H9 (cell line): Measurements from ENCODE around the gene PITPNM3. TPM values are rescaled to one million over a fixed set of nuclear protein-coding genes. Genes with fewer than 3 reads are reported as not detected.

Experiments
- DNase-seq: peaks from one replicate; pipeline ENCODE4 v3.0.0-alpha.2; 2017
- H2AFZ ChIP-seq: one replicate; pipeline ENCODE4 v1.6.1; 2013; ENCODE audit warnings: mild to moderate bottlenecking, low read length, control low read depth, moderate library complexity
- H2AK5ac ChIP-seq: 2 replicates; pipeline ENCODE4 v1.6.1; 2013; ENCODE audit warnings: low read length, control low read depth, mixed read lengths; ENCODE audit not compliant: insufficient read length
- H2BK120ac ChIP-seq: one replicate; pipeline ENCODE4 v1.6.1; 2013; ENCODE audit warnings: low read depth, mild to moderate bottlenecking, low read length, control low read depth, inconsistent platforms; ENCODE audit not compliant: poor library complexity, severe bottlenecking
- H2BK12ac ChIP-seq: 2 replicates; pipeline ENCODE4 v1.6.1; 2013; ENCODE audit warnings: low read length, control low read depth, mixed read lengths, low read depth; ENCODE audit not compliant: insufficient read length
- H2BK15ac ChIP-seq: 2 replicates; pipeline ENCODE4 v1.6.1; 2013; ENCODE audit warnings: low read depth, low read length, control low read depth
- H2BK20ac ChIP-seq: one replicate; pipeline ENCODE4 v1.6.1; 2013; ENCODE audit warnings: low read depth, mild to moderate bottlenecking, low read length, control low read depth, inconsistent platforms; ENCODE audit not compliant: poor library complexity, severe bottlenecking
- H2BK5ac ChIP-seq: 2 replicates; pipeline ENCODE4 v1.6.1; 2013; ENCODE audit warnings: low read length, control low read depth, mixed read lengths; ENCODE audit not compliant: insufficient read length
- H3K14ac ChIP-seq: 2 replicates; pipeline ENCODE4 v1.6.1; 2013; ENCODE audit warnings: low read length, control low read depth; ENCODE audit not compliant: insufficient read depth
- H3K18ac ChIP-seq: 2 replicates; pipeline ENCODE4 v1.6.1; 2013; ENCODE audit warnings: low read depth, mild to moderate bottlenecking, mixed read lengths, low read length, control low read depth; ENCODE audit not compliant: insufficient read length
- H3K23ac ChIP-seq: 2 replicates; pipeline ENCODE4 v1.6.1; 2013; ENCODE audit warnings: low read length, control low read depth, mixed read lengths, low read depth; ENCODE audit not compliant: insufficient read length
- H3K23me2 ChIP-seq: 2 replicates; pipeline ENCODE4 v1.6.1; 2013; ENCODE audit warnings: low read depth, mild to moderate bottlenecking, mixed read lengths, low read length, control low read depth; ENCODE audit not compliant: insufficient read length, poor library complexity, severe bottlenecking
- H3K27ac ChIP-seq: 2 replicates; pipeline ENCODE4 v1.5.1; 2013; ENCODE audit warnings: low read length, control low read depth, mixed read lengths, low read depth; ENCODE audit not compliant: insufficient read length
- H3K27me3 ChIP-seq: 2 replicates; pipeline ENCODE4 v1.6.1; 2013; ENCODE audit warnings: low read length, control low read depth, inconsistent platforms; ENCODE audit not compliant: insufficient read depth
- H3K4ac ChIP-seq: 2 replicates; pipeline ENCODE4 v1.6.1; 2013; ENCODE audit warnings: low read depth, mild to moderate bottlenecking, control low read depth, inconsistent platforms, low read length, moderate library complexity
- H3K4me1 ChIP-seq: 2 replicates; pipeline ENCODE4 v1.6.1; 2013; ENCODE audit warnings: low read length, control low read depth, inconsistent platforms; ENCODE audit not compliant: insufficient read depth
- H3K4me2 ChIP-seq: 2 replicates; pipeline ENCODE4 v1.6.1; 2013; ENCODE audit warnings: low read length, control low read depth, mixed read lengths; ENCODE audit not compliant: insufficient read length, insufficient read depth
- H3K56ac ChIP-seq: 2 replicates; pipeline ENCODE4 v1.6.1; 2013; ENCODE audit warnings: low read depth, mild to moderate bottlenecking, mixed read lengths, low read length, control low read depth; ENCODE audit not compliant: insufficient read length
- H3K79me1 ChIP-seq: 2 replicates; pipeline ENCODE4 v1.6.1; 2013; ENCODE audit warnings: low read depth, mild to moderate bottlenecking, moderate library complexity, low read length, control low read depth, inconsistent platforms; ENCODE audit not compliant: insufficient read depth, poor library complexity, severe bottlenecking
- H3K79me2 ChIP-seq: 2 replicates; pipeline ENCODE4 v1.6.1; 2013; ENCODE audit warnings: low read length, control low read depth, inconsistent platforms; ENCODE audit not compliant: insufficient read depth
- H3K9ac ChIP-seq: 2 replicates; pipeline ENCODE4 v1.6.1; 2013; ENCODE audit warnings: low read length, control low read depth, mixed read lengths; ENCODE audit not compliant: insufficient read length; ENCODE audit errors: extremely low read depth
- H3K9me3 ChIP-seq: one replicate; pipeline ENCODE4 v1.6.1; 2013; ENCODE audit warnings: low read depth, low read length, inconsistent platforms; ENCODE audit not compliant: control insufficient read depth
- H3T11ph ChIP-seq: one replicate; pipeline ENCODE4 v1.6.1; 2013; ENCODE audit warnings: mild to moderate bottlenecking, low read length, control low read depth, inconsistent platforms
- H4K20me1 ChIP-seq: one replicate; pipeline ENCODE4 v1.6.1; 2013; ENCODE audit not compliant: control insufficient read depth, insufficient read length, insufficient read depth
- H4K5ac ChIP-seq: 2 replicates; pipeline ENCODE4 v1.6.1; 2013; ENCODE audit warnings: low read depth, mild to moderate bottlenecking, mixed read lengths, low read length, control low read depth; ENCODE audit not compliant: insufficient read length
- H4K8ac ChIP-seq: replicated peaks from 2 replicates; pipeline ENCODE4 v1.6.1; 2013; ENCODE audit warnings: low read length, control low read depth, mixed read lengths, low read depth; ENCODE audit not compliant: insufficient read length
- H4K91ac ChIP-seq: 2 replicates; pipeline ENCODE4 v1.6.1; 2013; ENCODE audit warnings: low read depth, mild to moderate bottlenecking, moderate library complexity, mixed read lengths, low read length, control low read depth; ENCODE audit not compliant: insufficient read length
- H3K27ac Mint-ChIP-seq, 3 experiments: 2 replicates in 2 of 3; 3 replicates in 1 of 3; pipeline ENCODE4 v1.8.0; 2020 to 2021; ENCODE audit warnings: mixed read lengths in 3 of 3, mild to moderate bottlenecking in 1 of 3, moderate library complexity in 1 of 3
- H3K27me3 Mint-ChIP-seq: 2 replicates; pipeline ENCODE4 v1.8.0; 2021; ENCODE audit warnings: low read depth, mild to moderate bottlenecking, moderate library complexity, mixed read lengths
- H3K36me3 Mint-ChIP-seq, 3 experiments: 2 replicates in 2 of 3; 3 replicates in 1 of 3; pipeline ENCODE4 v1.8.0; 2020 to 2021; ENCODE audit warnings: low read depth in 3 of 3, mixed read lengths in 3 of 3; ENCODE audit not compliant: insufficient read depth in 1 of 3
- H3K4me1 Mint-ChIP-seq, 2 experiments: 2 replicates each; pipeline ENCODE4 v1.8.0; 2020; ENCODE audit warnings: mixed read lengths in 2 of 2
- H3K4me3 Mint-ChIP-seq, 2 experiments: 2 replicates in 1 of 2; 3 replicates in 1 of 2; pipeline ENCODE4 v1.8.0; 2020 to 2021; ENCODE audit warnings: mild to moderate bottlenecking in 2 of 2, mixed read lengths in 2 of 2, moderate library complexity in 1 of 2
- H3K9me3 Mint-ChIP-seq, 2 experiments: 2 replicates in 1 of 2; 3 replicates in 1 of 2; pipeline ENCODE4 v1.8.0; 2020; ENCODE audit warnings: mild to moderate bottlenecking in 2 of 2, mixed read lengths in 2 of 2, moderate library complexity in 1 of 2
- CTCF ChIP-seq: fragments of 200-600 bp; sonication (generic); conservative IDR thresholded peaks from 3 replicates; pipeline ENCODE4 v1.8.0; 2021; ENCODE audit warnings: antibody characterized with exemption, mild to moderate bottlenecking
- WGBS: extraction: QIAGEN DNeasy Blood & Tissue Kit; methylation state at CpG from one replicate; pipeline ENCODE4 v1.1.7; 2013; ENCODE audit warnings: missing lambda C conversion rate, low lambda C conversion rate, mixed read lengths; ENCODE audit not compliant: insufficient read length; ENCODE audit errors: extremely low coverage; 5-methylcytosine and 5-hydroxymethylcytosine counted together
- total RNA-seq: library from RNA; stranded (reverse); gene quantifications from 2 replicates; pipeline ENCODE4 v1.2.1, GENCODE V29; 2021

PITPNM3 gene
- total RNA-seq, 1 experiment from 2014 or later, result 3.4 TPM

- Histone ChIP-seq H3K56ac (no peak overlapping the region), H3K23ac (no peak overlapping the region), H3K14ac (no peak overlapping the region), H3K4ac (no peak overlapping the region), H4K5ac (no peak overlapping the region), H3K9ac (no peak overlapping the region), H3K27ac (no peak overlapping the region), H2BK5ac (no peak overlapping the region), H4K8ac (no peak overlapping the region), H3K9me3 (no peaks in the 10 kb centered on the region), H2BK15ac (no peak overlapping the region), H3T11ph (no peak overlapping the region), H3K79me2 (no peaks in the 10 kb centered on the region), H2BK12ac (no peak overlapping the region), H3K79me1 (no peaks in the 10 kb centered on the region), H2BK120ac (no peak overlapping the region), H4K20me1 (no peaks in the 10 kb centered on the region), H2AK5ac (no peak overlapping the region), H2BK20ac (no peak overlapping the region), H4K91ac (no peak overlapping the region), H3K4me1 (peaks cover 4% of the 10 kb centered on the region; the same call in 1 of the 2 replicates), H2AFZ (no peak overlapping the region), H3K27me3 (no peaks in the 10 kb centered on the region), H3K4me2 (no peak overlapping the region), H3K18ac (no peak overlapping the region), H3K23me2 (no peaks in the 10 kb centered on the region)
- no peaks in the 10 kb centered on the region for H3K9me3 Mint-ChIP-seq
- no peaks in the 10 kb centered on the region for H3K36me3 Mint-ChIP-seq
- no peak overlapping the region for H3K4me3 Mint-ChIP-seq
- WGBS, result no CpG with 5 or more reads among the region's 5 CpGs
- DNase-seq, result no peak
- no peak for TF ChIP-seq CTCF
- H3K27me3 Mint-ChIP-seq, result peaks cover 12% of the 10 kb centered on the region
- H3K4me1 Mint-ChIP-seq, result peaks cover 39 to 49% of the 10 kb centered on the region in 2 experiments
- H3K27ac Mint-ChIP-seq, result no peak overlapping the region
Measured at GRCh38 chr17:6548034-6548433, 8.3 kb downstream of the PITPNM3 start.
